ENCODE results near the gene LMO7.
A peak's percentile ranks its signal among the peaks of the same experiment; 100 is the strongest.

GRCh38 chr13:75870397-75870903 lies 234.3 kb downstream of the LMO7 start:
- TF ChIP-seq CTCF (IDR thresholded peaks at IDR 0.05), result peak in 1 of 3 donors; percentile 13
- TF ChIP-seq POLR2A (IDR thresholded peaks at IDR 0.05), result no peak
